A673 (cell line): ENCODE results near the gene CDK5RAP2.

Experiments used
- EZH2 ChIP-seq: fragments of 200-600 bp; sonication (generic); IDR thresholded peaks from 2 replicates; pipeline ENCODE4 v1.6.1; 2017; ENCODE audit warnings: borderline replicate concordance, low read depth, mild to moderate bottlenecking, mixed read lengths, antibody characterized with exemption, low read length; ENCODE audit not compliant: poor library complexity, severe bottlenecking
- TF ChIP-seq, protein P1 (sequence below): fragments of 300-800, 200-600 bp; sonication (generic); conservative IDR thresholded peaks from 2 replicates; pipeline ENCODE4 v1.5.1; 2017; ENCODE audit warnings: low read depth, mild to moderate bottlenecking, antibody characterized with exemption, low read length, moderate library complexity, mixed read lengths

GRCh38 chr9:120545701-120546550, 34.0 kb downstream of the CDK5RAP2 start:
- TF ChIP-seq, protein P1, sequence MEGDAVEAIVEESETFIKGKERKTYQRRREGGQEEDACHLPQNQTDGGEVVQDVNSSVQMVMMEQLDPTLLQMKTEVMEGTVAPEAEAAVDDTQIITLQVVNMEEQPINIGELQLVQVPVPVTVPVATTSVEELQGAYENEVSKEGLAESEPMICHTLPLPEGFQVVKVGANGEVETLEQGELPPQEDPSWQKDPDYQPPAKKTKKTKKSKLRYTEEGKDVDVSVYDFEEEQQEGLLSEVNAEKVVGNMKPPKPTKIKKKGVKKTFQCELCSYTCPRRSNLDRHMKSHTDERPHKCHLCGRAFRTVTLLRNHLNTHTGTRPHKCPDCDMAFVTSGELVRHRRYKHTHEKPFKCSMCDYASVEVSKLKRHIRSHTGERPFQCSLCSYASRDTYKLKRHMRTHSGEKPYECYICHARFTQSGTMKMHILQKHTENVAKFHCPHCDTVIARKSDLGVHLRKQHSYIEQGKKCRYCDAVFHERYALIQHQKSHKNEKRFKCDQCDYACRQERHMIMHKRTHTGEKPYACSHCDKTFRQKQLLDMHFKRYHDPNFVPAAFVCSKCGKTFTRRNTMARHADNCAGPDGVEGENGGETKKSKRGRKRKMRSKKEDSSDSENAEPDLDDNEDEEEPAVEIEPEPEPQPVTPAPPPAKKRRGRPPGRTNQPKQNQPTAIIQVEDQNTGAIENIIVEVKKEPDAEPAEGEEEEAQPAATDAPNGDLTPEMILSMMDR, result no peak
- TF ChIP-seq EZH2, result no peak
